Spleen (tissue), 7 donors: ENCODE data around the gene ST6GALNAC3.

ENCODE experiments used
- POLR2A ChIP-seq, 3 donors: fragments of 450-650 bp; IDR thresholded peaks; one replicate each; pipeline ENCODE4 v1.5.1; 2017; ENCODE audit warnings: antibody characterized with exemption in 3 of 3, mild to moderate bottlenecking in 1 of 3
- TF ChIP-seq, protein P1 (sequence below), 11 experiments: fragments of 200-600 bp in 7 of 11; fragments of 450-650 bp in 4 of 11; sonication (generic) in 4 of 11; IDR thresholded peaks in 8 of 11; conservative IDR thresholded peaks in 3 of 11; 1 replicate in 7 of 11; 2 replicates in 4 of 11; pipeline versions ENCODE4 v1.4.0 to v1.8.0; 2016 to 2021; ENCODE audit warnings: antibody characterized with exemption in 11 of 11, inconsistent platforms in 4 of 11, mild to moderate bottlenecking in 1 of 11
- donor health status: DM: no; HTN: no; CAD: no; lungs with moderate emphysema.
- donor health status: DM: no; HTN: no; CAD: no.
- donor health status: DM: no; HTN: no; CAD: no.

- TF ChIP-seq POLR2A (IDR thresholded peaks at IDR 0.05): no peak
- TF ChIP-seq, protein P1, sequence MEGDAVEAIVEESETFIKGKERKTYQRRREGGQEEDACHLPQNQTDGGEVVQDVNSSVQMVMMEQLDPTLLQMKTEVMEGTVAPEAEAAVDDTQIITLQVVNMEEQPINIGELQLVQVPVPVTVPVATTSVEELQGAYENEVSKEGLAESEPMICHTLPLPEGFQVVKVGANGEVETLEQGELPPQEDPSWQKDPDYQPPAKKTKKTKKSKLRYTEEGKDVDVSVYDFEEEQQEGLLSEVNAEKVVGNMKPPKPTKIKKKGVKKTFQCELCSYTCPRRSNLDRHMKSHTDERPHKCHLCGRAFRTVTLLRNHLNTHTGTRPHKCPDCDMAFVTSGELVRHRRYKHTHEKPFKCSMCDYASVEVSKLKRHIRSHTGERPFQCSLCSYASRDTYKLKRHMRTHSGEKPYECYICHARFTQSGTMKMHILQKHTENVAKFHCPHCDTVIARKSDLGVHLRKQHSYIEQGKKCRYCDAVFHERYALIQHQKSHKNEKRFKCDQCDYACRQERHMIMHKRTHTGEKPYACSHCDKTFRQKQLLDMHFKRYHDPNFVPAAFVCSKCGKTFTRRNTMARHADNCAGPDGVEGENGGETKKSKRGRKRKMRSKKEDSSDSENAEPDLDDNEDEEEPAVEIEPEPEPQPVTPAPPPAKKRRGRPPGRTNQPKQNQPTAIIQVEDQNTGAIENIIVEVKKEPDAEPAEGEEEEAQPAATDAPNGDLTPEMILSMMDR (IDR thresholded peaks at IDR 0.05 in 8 of 11, conservative IDR thresholded peaks at IDR 0.05 in 3 of 11): no peak
These were observed 509.4 kb downstream of the ST6GALNAC3 start for GRCh38 chr1:76583875-76584477.
